Thyroid gland (tissue), 4 donors: Measurements from ENCODE around the gene SH3RF3.

ENCODE experiments used
- POLR2A ChIP-seq, 2 donors: fragments of 450-650 bp; IDR thresholded peaks; one replicate each; pipeline ENCODE4 v1.6.1; 2017; ENCODE audit warnings: antibody characterized with exemption in 2 of 2, mild to moderate bottlenecking in 2 of 2, moderate library complexity in 1 of 2
- TF ChIP-seq, protein P1 (sequence below), 6 experiments: fragments of 200-600 bp in 3 of 6; fragments of 450-650 bp in 3 of 6; sonication (generic) in 3 of 6; IDR thresholded peaks; one replicate each; pipeline ENCODE4 v1.5.1; 2016 to 2019; ENCODE audit warnings: antibody characterized with exemption in 6 of 6, mild to moderate bottlenecking in 2 of 6, inconsistent platforms in 1 of 6, moderate library complexity in 1 of 6

- TF ChIP-seq, protein P1, sequence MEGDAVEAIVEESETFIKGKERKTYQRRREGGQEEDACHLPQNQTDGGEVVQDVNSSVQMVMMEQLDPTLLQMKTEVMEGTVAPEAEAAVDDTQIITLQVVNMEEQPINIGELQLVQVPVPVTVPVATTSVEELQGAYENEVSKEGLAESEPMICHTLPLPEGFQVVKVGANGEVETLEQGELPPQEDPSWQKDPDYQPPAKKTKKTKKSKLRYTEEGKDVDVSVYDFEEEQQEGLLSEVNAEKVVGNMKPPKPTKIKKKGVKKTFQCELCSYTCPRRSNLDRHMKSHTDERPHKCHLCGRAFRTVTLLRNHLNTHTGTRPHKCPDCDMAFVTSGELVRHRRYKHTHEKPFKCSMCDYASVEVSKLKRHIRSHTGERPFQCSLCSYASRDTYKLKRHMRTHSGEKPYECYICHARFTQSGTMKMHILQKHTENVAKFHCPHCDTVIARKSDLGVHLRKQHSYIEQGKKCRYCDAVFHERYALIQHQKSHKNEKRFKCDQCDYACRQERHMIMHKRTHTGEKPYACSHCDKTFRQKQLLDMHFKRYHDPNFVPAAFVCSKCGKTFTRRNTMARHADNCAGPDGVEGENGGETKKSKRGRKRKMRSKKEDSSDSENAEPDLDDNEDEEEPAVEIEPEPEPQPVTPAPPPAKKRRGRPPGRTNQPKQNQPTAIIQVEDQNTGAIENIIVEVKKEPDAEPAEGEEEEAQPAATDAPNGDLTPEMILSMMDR (IDR thresholded peaks at IDR 0.05), result no peak
- TF ChIP-seq POLR2A (IDR thresholded peaks at IDR 0.05), result no peak
Measured at GRCh38 chr2:109497463-109497862, 368.5 kb downstream of the SH3RF3 start.
